GM12891 (cell line): ENCODE results near the gene MIGA1.
"Not testable (repeated sequence)": the region's sequence is repeated elsewhere in the genome, so short reads cannot be mapped to it uniquely, and the experiment has no call there.

ENCODE experiments used
- PAX5 ChIP-seq: IDR thresholded peaks from 2 replicates; pipeline ENCODE4 v1.6.1; 2011; ENCODE audit warnings: low read length, moderate library complexity, mild to moderate bottlenecking; ENCODE audit not compliant: insufficient read depth, severe bottlenecking
- POLR2A ChIP-seq: IDR thresholded peaks from 2 replicates; pipeline ENCODE4 v1.6.1; 2011; ENCODE audit warnings: low read depth, low read length, control low read depth
- POLR2AphosphoS5 ChIP-seq: IDR thresholded peaks from 2 replicates; pipeline ENCODE4 v1.6.1; 2011; ENCODE audit warnings: low read depth, low read length, control low read depth
- POU2F2 ChIP-seq: IDR thresholded peaks from 2 replicates; pipeline ENCODE4 v1.6.1; 2011; ENCODE audit warnings: low read depth, mild to moderate bottlenecking, control low read depth, low read length, moderate library complexity
- SPI1 ChIP-seq: IDR thresholded peaks from 2 replicates; pipeline ENCODE4 v1.6.1; 2011; ENCODE audit warnings: low read depth, low read length, control low read depth
- TAF1 ChIP-seq: IDR thresholded peaks from 2 replicates; pipeline ENCODE4 v1.6.1; 2011; ENCODE audit warnings: low read depth, low read length, control low read depth

DNA sequence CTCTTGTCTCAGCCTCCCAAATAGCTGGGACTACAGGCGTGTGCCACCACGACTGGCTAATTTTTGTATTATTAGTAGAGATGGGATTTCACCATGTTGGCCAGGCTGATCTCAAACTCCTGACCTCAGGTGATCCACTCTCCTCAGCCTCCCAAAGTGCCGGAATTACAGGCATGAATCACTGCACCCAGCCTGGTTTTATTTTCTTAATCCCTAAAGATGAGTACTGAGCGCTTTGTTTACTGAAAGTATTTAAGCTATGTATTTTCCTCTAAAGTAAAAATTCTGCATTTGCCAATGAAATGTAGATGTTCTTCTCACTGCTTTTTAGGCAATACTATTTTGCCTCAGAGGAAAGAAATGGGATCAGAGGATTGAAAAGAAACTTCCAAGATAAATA is 30.0 kb upstream of the MIGA1 start:
- not testable (repeated sequence) for TF ChIP-seq POLR2AphosphoS5, POLR2A, POU2F2, TAF1, PAX5, SPI1
